Uterus (tissue), 2 donors: ENCODE results near the gene LDLRAD2.

Experiments
- CTCF ChIP-seq, 4 experiments: fragments of 200-600 bp in 2 of 4; fragments of 450-650 bp in 2 of 4; sonication (generic) in 2 of 4; IDR thresholded peaks; one replicate each; pipeline ENCODE4 v1.5.1; 2016 to 2019; ENCODE audit warnings: antibody characterized with exemption in 4 of 4, mild to moderate bottlenecking in 2 of 4, moderate library complexity in 1 of 4
- POLR2A ChIP-seq, 2 donors: fragments of 450-650 bp; IDR thresholded peaks; one replicate each; pipeline ENCODE4 v1.6.1; 2016; ENCODE audit warnings: antibody characterized with exemption in 2 of 2, mild to moderate bottlenecking in 1 of 2, moderate library complexity in 1 of 2

- TF ChIP-seq POLR2A (IDR thresholded peaks at IDR 0.05) (no peak), CTCF (IDR thresholded peaks at IDR 0.05) (no peak)
Measured at GRCh38 chr1:21855257-21856096, 43.4 kb downstream of the LDLRAD2 start.
